Lung (tissue), 12 donors: ENCODE results near the gene WNT4. TPM values are rescaled to one million over a fixed set of nuclear protein-coding genes. Genes with fewer than 3 reads are reported as not detected.

ENCODE experiments used
- ATAC-seq: fragments of 200-7000 bp; cut with Tn5 transposase; one replicate; pipeline ENCODE4 v1.9.1; 2020; ENCODE audit warnings: moderate number of reproducible peaks; ENCODE audit not compliant: insufficient read depth, low FRiP score
- DNase-seq, 3 donors: peaks; one replicate each; pipeline ENCODE4 v3.0.0-alpha.2; 2013 to 2017
- H3K27ac ChIP-seq, 2 donors: one replicate each; pipeline ENCODE4 v1.5.1; 2013; ENCODE audit warnings: mild to moderate bottlenecking in 2 of 2, moderate library complexity in 2 of 2, control low read depth in 1 of 2, inconsistent platforms in 1 of 2, low read depth in 1 of 2, low read length in 1 of 2
- H3K27me3 ChIP-seq, 3 donors: one replicate each; pipeline ENCODE4 v1.5.1; 2013; ENCODE audit warnings: low read length in 2 of 3; ENCODE audit not compliant: control insufficient read depth in 3 of 3, insufficient read depth in 3 of 3
- H3K36me3 ChIP-seq, 4 donors: one replicate each; pipeline ENCODE4 v1.5.1; 2013; ENCODE audit warnings: low read length in 4 of 4, mild to moderate bottlenecking in 1 of 4, moderate library complexity in 1 of 4; ENCODE audit not compliant: control insufficient read depth in 4 of 4, insufficient read depth in 4 of 4
- H3K4me1 ChIP-seq, 5 donors: one replicate each; pipeline ENCODE4 v1.5.1; 2013; ENCODE audit warnings: low read length in 5 of 5, mild to moderate bottlenecking in 2 of 5, moderate library complexity in 1 of 5; ENCODE audit not compliant: control insufficient read depth in 5 of 5, insufficient read depth in 5 of 5
- H3K4me3 ChIP-seq: one replicate; pipeline ENCODE4 v1.5.1; 2013; ENCODE audit warnings: mild to moderate bottlenecking, control low read depth, moderate library complexity
- H3K9ac ChIP-seq, 2 donors: one replicate each; pipeline ENCODE4 v1.5.1; 2013; ENCODE audit warnings: low read length in 2 of 2, control low read depth in 1 of 2; ENCODE audit not compliant: insufficient read depth in 1 of 2
- H3K9me3 ChIP-seq, 4 donors: one replicate each; pipeline ENCODE4 v1.5.1; 2013; ENCODE audit warnings: low read length in 3 of 4, mild to moderate bottlenecking in 1 of 4, moderate library complexity in 1 of 4; ENCODE audit not compliant: control insufficient read depth in 4 of 4, insufficient read depth in 3 of 4
- WGBS, 2 donors: extraction: QIAGEN DNeasy Blood & Tissue Kit; methylation state at CpG; one replicate each; pipeline ENCODE4 v1.1.7; 2013; 5-methylcytosine and 5-hydroxymethylcytosine counted together
- polyA plus RNA-seq, 2 donors: library from polyadenylated mRNA; stranded (reverse); fragments of 200-250 nt; gene quantifications; one replicate each; pipeline ENCODE4 v1.2.1, GENCODE V29; 2013
- total RNA-seq, 2 donors: library from RNA; depleted of rRNA in 1 of 2; stranded (reverse); fragments of >200 nt in 1 of 2; gene quantifications; one replicate each; pipeline ENCODE4 v1.2.1, GENCODE V29; 2014 to 2021
- TF ChIP-seq, protein P1 (sequence below): IDR thresholded peaks from 2 replicates; pipeline ENCODE4 v1.5.1; 2012; ENCODE audit warnings: mild to moderate bottlenecking; ENCODE audit errors: control extremely low read depth, extremely low read depth
- donor health status: control.
- donor health status: control.
- donor health status: Bipolar disorder and iron deficiency.
- donor health status: healthy.
- donor health status: DM: yes; HTN: yes; CAD: no.

The WNT4 gene
- total and polyA plus RNA-seq, 4 donors = 0.94 to 4.2 (median 2.2) TPM

DNA sequence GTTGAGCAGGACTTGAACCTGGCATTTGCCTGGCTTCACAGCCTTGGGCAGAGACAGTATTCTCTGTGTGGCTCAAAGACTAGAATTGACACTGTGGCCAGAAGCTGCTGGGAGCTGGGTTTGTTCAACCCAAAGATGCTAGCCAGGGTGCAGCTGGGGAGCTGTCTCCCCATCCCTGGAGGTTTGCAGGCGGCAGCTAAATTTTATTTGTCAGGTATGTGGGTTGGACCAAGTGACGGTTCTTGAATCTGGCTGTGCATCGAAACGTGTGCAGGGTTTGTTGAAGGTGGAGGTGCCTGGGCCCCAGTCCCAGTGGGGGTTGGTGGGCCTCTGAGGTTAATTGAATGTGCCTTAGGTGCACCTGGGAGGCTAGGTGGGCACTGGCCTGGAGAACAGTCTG is 11.8 kb downstream of the WNT4 start:
- Histone ChIP-seq H3K36me3 (peaks cover 0 to 2% (median 0%) of the 10 kb centered on the region in 4 donors), H3K4me3 (no peak overlapping the region), H3K9ac (no peak overlapping the region), H3K9me3 (no peaks in the 10 kb centered on the region), H3K27me3 (no peaks in the 10 kb centered on the region), H3K27ac (no peak overlapping the region), H3K4me1 (peaks cover 0 to 19% (median 0%) of the 10 kb centered on the region in 5 donors)
- TF ChIP-seq, protein P1, sequence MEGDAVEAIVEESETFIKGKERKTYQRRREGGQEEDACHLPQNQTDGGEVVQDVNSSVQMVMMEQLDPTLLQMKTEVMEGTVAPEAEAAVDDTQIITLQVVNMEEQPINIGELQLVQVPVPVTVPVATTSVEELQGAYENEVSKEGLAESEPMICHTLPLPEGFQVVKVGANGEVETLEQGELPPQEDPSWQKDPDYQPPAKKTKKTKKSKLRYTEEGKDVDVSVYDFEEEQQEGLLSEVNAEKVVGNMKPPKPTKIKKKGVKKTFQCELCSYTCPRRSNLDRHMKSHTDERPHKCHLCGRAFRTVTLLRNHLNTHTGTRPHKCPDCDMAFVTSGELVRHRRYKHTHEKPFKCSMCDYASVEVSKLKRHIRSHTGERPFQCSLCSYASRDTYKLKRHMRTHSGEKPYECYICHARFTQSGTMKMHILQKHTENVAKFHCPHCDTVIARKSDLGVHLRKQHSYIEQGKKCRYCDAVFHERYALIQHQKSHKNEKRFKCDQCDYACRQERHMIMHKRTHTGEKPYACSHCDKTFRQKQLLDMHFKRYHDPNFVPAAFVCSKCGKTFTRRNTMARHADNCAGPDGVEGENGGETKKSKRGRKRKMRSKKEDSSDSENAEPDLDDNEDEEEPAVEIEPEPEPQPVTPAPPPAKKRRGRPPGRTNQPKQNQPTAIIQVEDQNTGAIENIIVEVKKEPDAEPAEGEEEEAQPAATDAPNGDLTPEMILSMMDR = no peak
- ATAC-seq (no peak), DNase-seq (no peak)
- 93 to 95% methylated on average over 4 of the region's 4 CpGs for WGBS, 2 donors

DNA sequence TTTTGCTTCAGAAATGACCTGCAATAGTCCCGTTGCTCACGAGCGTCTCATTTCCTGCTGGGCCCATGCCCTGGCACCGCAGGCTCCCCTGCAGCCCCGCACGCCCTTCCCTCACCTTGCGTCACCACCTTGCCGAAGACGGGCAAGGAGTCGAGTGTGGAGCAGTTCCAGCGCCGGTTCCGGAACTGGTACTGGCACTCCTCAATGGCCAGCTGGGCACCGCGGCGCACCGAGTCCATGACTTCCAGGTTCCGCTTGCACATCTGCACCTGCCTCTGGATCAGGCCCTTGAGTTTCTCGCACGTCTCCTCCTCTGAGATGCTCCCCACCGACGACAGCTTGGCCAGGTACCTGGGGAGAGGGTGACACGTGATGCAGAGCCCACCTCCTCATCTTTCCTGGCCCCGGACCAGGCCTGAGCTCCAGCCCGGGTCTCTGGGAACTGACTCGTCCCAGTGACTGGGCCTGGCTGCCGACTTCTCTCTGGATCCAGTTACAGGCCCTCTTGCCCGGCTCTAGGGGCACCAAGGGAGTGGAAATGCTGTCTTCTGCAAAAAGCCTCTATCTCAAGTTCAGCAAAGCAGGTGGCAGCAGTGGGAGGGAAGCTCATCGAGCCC is 13.3 kb downstream of the WNT4 start:
- TF ChIP-seq, protein P1 = no peak
- WGBS, 2 donors = 91% methylated on average over 29 of the region's 29 CpGs
- H3K4me1 ChIP-seq = peaks cover 0 to 19% (median 0%) of the 10 kb centered on the region in 5 donors
- no peaks in the 10 kb centered on the region for H3K27me3 ChIP-seq
- ATAC-seq (no peak), DNase-seq (no peak)
- no peak overlapping the region for H3K4me3 ChIP-seq
- H3K9ac ChIP-seq = no peak overlapping the region
- H3K9me3 ChIP-seq = no peaks in the 10 kb centered on the region
- no peak overlapping the region for H3K27ac ChIP-seq
- peaks cover 0 to 2% (median 0%) of the 10 kb centered on the region in 4 donors for H3K36me3 ChIP-seq

DNA sequence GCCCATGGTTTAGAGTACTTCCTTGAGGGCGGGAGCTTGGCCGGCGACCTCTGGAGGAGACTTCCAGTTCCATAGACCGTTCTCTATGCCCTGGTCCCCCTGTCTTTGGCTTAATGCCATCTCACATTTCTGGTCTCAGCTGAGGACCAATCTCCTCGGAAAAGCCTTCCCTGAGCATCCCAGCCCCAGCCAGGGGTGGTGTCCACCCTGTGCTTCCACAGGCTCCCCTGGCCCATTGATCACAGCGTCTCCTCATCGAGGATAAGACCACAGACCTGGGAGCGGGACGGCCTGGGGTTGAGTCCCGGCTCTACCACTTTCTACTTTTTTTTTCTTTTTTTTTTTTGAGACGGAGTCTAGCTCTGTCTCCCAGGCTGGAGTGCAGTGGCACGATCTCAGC is 14.5 kb downstream of the WNT4 start:
- Histone ChIP-seq H3K36me3 (peaks cover 0 to 2% (median 0%) of the 10 kb centered on the region in 4 donors), H3K9me3 (no peaks in the 10 kb centered on the region), H3K27ac (no peak overlapping the region), H3K4me1 (peaks cover 0 to 8% (median 0%) of the 10 kb centered on the region in 5 donors), H3K27me3 (no peaks in the 10 kb centered on the region), H3K4me3 (no peak overlapping the region), H3K9ac (no peak overlapping the region)
- 50 to 64% methylated on average over 11 to 12 of the region's 12 CpGs for WGBS, 2 donors
- TF ChIP-seq, protein P1 = no peak
- DNase-seq = no peak
- ATAC-seq = no peak

DNA sequence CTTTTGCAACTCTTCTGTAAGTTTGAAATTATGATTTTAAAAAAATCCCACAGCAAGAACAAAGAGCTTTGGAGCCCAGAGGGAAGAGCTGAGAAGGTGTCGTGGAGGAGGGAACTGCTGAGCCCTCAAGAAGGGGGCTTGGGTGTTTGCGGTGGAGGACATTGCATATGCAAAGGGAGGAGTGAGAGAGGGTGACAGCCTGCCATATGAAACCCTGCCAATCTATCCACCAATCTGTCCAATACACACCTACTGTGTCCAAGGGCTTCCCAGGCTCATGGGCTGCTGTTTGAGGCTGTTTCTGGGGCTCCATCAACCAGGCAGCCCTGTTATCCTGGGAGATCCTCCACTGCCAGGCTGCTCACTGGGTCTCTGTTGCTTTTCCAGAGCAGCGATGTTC is 15.2 kb downstream of the WNT4 start:
- ATAC-seq = no peak
- WGBS, 2 donors = 91 to 94% methylated on average over 3 of the region's 3 CpGs

More for the DNA sequence above, 15.2 kb downstream of the WNT4 start:
- Histone ChIP-seq H3K36me3 (peaks cover 0 to 2% (median 0%) of the 10 kb centered on the region in 4 donors), H3K4me3 (no peak overlapping the region), H3K27ac (no peak overlapping the region), H3K9ac (no peak overlapping the region), H3K27me3 (no peaks in the 10 kb centered on the region), H3K4me1 (peaks cover 0 to 6% (median 0%) of the 10 kb centered on the region in 5 donors), H3K9me3 (no peaks in the 10 kb centered on the region)
- no peak for DNase-seq
- TF ChIP-seq, protein P1 = no peak
